GM21423 (cell line): ENCODE results near the gene SORBS2.

Experiments used
- ATAC-seq: cut with Tn5 transposase; IDR thresholded peaks from one replicate; pipeline ENCODE4 v1.9.1; 2021; ENCODE audit warnings: mild to moderate bottlenecking, moderate library complexity; ENCODE audit not compliant: unreplicated experiment

SORBS2 gene

DNA sequence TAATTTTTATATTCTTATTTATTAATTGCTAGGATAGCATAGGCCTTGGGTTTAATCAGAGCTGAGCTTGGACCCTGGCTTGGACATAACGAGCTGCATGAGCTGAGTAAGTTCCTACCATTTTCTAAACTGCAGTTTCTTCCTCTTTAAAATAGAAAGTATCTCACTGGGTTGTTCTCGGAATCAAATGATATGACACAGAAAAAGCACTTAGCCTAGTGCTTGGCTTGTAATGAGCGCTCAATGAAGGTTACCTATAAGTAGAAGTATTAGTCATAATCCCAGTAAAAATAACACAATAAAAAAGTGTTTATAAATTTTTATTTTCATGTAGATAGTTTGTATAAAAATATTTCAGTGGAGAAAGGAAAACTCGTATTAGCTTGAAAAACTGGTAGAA lies 163.4 kb downstream of the SORBS2 start:
- no peak for ATAC-seq

DNA sequence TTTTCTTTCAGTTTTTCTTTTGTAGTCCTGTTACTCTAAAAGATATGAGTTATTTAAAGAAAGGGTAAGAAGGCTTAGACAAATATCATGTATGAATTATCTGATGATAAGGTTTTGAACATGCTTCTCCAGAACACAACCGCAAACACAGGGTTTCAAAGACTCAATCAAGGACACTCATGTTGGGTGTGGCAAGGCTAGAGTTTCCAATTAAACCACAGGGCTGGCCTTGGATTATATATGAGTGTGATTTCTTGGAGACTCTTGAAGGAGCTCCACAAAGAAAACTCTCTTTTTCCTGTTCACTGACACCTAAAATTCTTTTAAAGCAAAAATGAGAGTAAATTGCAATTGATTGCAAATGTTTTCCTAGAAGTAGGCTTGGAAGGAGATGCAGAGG lies 166.6 kb downstream of the SORBS2 start:
- no peak for ATAC-seq

DNA sequence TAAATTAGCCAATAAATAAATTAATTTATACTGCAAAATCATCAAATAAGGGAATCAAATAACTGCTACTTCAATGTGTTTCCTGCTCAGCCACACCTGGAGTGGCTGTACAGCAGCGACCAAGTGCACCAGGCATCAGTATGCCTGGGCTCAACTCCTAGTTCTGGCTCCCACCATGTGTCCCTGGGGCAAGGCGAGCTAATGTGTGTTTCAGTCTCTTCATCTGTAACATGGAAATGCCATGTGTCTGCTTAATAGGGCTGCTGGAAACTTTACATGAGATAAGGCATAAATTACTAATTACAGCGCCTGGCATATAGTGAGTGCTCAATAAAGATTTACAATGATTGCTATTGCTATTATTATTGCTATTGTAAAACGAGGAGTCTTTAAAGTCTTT lies 167.6 kb downstream of the SORBS2 start:
- ATAC-seq, result no peak

DNA sequence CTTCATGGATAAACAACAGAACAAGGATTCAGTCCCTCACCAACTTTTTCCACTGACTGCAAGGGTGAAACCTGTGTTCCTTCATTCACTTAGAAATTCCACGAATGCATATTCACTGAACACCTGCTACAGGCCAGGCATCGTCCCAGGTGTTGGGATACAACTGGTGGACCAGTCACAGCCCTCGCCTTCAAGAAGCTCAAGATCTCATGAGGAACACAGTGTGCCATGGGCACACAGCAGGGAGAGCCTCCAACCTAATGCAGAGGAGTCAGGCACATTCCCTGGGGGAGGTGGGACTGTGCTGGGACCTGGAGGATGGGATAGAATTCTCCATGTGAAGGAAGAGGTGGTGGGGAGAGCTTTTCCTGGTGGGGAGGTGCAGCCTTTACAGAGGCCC lies 169.1 kb downstream of the SORBS2 start:
- ATAC-seq, result no peak

DNA sequence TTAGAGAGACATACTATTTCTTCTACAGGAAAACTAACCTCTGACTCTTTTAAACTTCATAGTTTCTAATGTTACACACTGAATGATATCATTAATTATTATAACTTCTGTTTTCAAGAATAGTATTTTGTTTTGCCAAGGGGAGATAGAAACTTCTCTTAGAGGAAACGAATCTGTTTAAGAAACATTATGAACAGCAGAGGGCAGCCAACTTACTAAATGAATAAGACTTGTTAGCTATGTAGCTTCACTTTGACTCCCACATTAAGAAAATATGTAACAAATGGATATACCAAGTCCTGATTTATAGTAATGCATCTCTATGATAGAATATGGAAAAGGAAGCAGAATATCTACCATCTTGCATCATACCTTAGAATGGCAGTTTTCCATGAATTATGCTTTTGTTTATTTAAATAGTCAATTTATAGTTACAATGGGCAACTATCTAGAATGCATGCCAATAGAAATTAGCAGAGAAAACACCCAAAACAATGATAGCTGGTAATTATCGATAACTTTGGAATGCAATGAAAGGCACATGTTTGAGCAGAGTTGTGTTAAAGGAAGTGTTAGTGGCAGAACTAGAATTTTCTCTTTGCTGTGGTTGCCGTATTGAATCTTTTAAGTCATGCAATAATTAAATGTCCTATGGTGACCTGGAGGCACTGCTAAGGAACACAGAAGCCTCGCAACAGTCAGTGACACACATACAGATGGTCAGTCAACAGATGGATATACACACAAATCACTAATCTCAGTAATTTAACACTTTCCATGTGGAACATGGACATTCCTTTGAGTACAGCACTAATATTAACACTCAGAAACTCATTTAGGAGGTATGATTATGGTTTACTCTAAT lies 171.0 kb downstream of the SORBS2 start:
- peak; percentile 49 for ATAC-seq

DNA sequence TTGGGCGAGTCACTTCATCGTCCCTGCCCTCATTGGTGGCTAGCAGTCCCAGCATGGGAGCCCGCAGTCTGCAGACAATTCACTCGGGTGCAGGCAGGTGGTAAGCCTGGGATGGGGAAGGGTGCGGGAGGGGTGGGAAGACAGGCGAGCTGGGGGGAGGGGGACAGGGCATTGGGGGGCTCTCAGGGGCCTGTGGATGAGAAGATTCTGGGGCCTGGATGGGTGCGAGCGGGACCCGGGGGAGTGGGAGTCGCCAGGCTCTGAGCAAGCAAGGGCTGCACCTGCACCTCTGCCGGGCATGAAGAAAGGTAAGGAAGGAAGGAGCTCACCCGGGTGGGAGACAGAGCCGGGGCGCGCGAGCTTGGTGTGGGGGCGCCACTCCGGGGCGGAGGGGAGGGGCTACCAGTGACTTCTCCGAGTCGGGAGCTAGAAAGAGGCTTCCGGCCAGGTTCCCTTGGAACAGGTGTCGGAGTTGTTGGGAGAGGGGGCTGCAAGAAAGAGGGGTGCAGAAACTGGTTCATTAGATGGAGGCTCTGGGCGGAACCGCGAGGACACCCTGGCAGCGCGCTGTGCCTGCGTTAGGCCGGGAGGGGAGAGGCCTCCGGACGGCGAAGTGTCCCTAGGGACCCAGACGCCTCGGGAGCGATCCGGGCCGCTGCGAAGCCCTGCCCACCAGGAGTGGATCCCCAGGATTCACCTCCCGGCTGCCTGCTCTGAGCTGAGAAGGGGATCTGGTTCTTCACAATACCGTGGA lies 173.3 kb downstream of the SORBS2 start:
- no peak for ATAC-seq

DNA sequence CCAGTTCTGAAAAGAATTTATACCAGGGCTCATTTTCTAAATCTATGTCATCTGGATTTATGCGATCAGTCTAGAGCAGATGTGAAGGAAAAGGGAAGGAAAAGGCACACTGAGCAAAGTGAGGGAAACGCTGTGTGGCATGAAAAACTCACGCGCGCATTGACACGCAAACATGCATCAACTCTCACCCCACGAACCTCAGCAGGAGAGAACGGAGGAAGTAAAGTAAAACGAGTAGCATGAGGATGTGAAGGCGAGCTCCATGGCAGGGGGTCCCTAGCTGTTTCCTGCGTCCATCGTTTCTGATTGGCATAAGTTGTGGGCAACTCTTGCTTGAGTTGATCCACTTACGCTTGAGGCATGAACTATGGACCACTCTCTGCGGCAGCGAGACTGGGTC lies 173.9 kb downstream of the SORBS2 start:
- ATAC-seq, result no peak

DNA sequence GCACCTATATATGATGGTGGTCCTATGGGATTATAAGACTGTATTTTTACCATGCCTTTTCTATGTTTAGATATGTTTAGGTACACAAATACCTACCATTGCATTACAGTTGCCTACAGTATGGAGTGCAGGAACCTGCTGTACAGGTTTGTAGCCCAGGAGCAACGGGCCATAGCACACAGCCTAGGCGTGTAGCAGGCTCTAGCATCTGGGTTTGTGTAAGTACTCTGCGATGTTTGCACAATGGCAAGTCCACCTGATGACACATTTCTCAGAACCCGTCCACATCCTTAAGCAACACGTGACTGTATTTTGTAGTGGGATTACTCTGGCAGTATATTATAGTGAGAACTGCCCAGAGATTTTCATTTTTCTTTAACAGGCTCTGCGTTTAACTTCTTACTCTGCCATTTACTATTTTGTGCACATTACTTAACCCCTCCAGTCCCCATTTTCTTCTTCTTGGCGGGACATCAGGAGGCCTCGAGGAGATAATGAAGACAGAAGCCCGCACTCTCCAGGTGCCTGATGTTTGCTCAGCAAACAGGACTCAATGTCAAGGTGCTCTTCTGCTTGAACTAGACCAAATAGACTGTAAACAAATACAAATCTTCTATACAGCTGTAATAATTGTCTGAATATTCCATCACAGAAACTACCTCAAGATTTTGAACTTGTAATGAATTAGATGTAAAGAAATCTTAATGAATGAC lies 174.7 kb downstream of the SORBS2 start:
- no peak for ATAC-seq

DNA sequence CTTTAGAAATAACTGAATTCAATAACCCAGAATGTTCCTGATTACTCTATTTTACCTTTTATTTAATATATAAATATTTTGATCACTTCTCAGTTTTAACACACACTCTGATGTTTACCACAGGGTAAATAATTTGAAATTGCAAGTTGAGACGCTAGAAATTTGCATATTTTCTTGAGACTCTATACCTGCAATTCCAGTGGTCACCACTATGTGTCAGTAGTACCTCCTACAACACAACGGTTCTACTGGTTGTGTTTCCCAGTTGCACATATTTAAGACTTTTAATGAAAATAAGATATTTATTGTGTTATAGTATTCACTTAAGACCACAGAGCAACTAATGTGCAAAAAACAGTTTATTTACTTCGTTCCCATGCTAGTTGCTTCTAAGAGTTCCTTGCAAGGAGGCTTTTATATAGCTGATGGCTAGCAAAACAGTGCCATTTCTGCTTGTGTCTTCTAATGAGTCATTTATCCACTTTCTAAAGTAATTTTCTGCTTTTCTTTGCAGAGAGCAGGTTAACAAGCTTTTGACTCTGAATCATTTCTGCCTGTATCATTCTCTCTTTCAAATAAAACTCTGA lies 177.8 kb downstream of the SORBS2 start:
- no peak for ATAC-seq

DNA sequence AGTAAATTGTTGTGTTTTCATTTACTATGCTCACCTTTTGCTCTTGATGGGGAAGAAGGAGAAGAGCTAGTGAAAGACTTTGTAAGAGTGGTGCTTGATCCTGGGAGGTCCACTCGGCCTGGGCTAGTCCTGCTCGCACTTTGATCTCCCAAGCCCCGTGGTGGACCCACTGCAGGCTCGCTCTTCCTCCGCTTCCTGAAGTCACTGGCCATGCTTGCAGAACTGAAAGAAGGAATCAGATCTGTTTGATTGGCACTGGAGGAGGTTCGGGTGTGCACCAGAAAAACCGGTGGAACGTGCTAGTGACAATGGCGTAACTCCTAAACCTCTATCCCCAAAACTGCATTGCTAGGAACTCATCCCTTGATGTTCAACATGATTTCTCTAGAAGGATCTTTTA lies 185.2 kb downstream of the SORBS2 start:
- ATAC-seq, result no peak

DNA sequence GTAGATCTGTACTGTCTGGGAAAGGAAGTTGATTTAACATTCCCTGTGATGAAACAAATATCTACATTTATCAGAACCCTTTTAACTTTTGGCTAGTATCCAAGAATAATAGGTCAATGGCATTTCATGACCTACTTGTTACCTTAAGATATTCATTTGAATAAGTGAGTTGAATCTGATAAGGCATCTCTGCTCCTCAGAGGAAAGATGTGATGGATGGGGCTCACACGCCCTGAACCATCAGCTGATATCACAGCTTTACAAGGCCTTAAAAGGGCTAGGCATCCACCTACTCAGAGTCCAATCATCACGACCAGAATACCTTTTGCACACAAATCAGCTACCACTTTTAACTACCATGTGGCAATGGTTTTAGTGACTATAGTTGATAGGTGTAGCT lies 186.5 kb downstream of the SORBS2 start:
- ATAC-seq, result no peak

DNA sequence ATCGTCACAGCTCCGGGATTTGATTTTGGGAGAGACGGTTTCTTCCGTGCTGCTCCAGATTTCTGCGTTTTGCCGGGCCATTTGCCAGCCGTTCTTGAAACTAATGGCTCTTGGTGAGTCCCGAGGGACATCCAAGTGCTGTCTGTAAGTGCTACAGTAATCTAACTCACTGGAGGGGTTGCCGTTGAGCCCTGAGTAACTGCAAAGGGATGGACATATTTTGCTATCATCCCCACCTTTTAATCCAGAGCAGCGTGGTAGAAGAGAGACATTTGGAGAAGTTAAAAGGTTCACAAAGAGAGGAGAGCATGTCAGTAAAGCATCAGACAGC lies 187.8 kb downstream of the SORBS2 start:
- no peak for ATAC-seq

DNA sequence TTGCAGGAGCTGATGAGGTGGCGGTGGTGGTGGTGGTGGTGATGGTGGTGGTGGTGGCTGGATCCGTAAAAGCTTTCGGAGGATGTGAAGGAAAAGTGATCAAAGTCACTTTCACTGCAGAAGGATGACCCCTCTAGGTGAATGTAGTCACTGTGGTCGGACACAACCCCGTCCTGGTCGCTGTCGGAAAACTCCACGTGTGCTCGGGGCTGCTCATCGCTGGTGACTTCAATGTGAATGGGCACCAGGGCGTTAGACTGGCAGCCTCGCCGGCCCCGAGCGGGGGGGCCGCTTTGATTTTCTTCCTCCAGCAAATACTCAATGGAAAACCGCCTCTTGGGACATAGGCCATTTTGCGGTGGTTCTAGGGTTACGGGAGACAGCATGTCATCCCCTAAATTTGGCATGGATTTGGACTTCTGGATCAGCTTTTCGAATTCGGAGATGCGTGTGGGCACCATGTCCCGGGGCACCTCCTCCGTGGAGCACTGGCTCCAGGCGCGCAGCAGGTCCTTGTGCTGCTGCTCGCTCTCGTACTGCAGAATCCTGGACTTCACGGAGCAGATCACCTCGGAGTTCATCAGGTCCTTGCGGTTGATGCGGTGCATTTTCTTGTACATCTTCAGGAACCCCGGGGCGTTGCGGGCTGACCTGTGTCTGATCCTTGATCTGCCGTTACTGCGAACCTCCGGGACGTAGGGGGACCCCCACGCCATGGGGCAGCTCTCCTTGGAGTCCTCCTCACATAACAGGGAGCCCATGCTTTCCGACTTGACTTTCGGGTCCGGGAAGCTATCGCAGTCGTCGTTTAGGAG lies 188.3 kb downstream of the SORBS2 start:
- ATAC-seq, result no peak

DNA sequence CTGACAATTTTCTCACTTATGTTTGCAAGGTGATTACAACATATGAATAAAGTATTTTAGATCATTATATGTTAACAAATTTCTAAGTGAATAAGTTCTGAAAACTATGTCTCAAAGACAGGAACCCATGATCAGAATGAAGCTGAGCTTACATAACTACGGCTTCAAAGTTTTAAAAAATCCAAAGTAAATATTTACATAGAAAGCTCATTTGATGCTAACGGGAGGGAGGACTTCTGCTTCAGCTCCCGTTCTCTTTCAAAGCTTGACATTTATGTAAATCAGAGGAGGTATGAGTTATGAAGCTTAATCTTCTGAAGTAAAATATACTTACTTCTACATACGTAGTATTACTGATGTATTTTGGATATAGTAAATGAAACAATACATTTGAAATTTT lies 203.8 kb downstream of the SORBS2 start:
- ATAC-seq, result no peak

DNA sequence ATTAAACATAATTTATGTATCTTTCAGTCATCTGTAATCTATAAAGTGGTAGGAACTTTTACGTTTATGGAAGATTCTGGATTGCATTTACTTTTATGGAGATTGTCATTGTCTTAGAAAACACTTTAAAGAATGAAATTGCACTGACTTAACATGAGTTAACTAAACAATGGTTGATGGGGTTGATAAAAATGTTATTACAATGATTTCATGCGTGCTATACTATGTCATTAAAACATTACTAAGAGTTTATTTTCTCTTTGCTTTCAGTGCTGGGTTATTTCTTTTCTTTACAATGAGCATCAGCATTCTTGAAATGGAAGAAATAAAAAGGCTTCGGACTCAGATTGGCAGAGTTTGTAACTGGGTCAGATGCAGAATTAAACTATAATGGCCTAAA lies 209.6 kb downstream of the SORBS2 start:
- ATAC-seq, result no peak

DNA sequence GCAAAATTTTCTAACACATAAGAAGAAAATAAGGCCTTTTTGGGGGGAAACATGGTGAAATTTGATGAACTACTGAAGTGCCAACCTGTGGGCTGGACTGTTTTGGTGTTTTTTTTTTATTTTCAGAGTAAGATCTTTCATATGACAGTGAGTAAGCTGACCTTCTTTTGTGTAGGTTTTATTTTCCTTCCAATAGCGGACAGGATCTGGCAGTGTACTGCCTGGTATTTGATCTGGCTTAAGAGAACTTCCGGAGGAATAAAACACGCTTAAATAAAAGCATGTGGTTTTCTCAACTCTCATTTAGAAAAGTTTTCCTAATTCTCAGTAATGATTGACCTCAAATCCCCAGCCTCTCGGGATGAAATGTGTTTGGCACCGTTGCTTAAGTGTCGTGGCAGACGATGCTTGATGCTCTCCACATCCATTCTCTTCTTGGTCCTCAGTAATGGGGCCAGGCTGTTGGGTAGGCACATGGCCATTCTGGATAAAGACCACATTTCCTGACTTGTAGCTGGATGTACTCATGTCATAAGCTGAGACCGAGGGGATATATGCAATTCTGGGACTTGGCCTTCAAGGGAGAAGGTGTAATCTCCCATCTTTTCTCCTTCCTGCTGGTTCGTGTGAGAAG lies 211.1 kb downstream of the SORBS2 start:
- no peak for ATAC-seq

DNA sequence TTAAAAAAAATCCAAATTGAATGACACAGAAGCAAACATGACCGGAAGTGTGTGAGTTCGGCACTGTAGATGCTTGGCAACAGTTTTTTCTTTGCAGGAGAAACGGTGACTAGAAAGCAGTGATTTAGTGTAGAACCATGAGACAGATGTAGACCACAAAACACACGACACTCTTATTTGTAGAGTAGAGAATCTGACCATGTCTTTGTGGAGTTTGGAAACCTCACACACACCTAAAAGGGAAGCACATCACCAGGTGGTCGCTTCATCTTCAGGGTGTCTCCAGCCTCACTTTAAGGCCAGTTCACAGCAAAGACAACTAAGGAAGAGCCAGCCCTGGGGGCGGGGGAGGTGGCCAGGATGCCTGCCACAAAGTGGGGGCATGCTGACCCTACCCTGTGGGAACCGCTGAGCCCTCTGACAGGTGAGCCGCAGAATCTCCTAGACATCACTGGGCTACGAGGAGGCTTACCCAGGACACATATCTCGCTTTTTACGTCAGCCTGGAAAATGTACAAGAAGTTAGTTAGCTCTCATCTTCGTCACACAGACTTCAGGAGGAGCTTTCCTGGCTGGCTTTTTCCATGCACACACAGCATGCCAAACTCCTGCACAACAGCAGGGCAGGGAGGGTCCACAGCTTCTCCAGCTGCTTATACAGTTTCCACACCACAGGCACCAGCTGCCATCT lies 212.3 kb downstream of the SORBS2 start:
- no peak for ATAC-seq

DNA sequence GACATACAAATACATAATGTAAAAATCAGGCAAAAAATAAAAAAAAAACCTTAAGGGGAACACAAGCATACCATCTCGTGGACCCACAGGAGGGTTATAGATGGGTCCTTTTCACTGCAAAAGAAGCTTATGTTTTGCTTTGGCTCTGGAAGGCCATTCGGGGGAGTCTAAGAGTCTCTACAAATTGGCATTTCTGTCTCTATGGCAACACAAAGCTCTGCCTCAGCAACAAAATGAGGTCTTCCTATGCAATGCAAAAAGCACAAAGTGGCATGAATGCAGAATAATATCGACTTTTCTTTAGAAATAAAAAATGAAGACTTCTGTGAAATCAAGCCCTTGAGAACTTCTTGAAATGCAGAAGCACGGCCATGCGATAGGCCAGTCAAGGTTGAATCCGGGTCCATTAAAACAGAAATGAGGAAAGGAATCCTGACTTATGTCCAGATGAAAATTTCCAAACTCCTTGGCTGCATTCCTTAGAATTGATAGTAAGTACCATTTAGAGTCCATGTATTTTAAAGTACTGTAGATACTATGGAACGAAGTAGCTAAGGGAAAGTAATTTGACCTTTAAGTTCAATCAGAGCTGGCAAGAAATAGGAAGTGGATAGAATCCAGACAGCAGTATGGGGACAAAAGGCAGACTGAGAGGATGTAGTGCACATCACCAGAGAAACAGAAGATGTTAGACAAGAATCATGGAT lies 213.0 kb downstream of the SORBS2 start:
- ATAC-seq, result no peak
